SJSA1 (cell line): ENCODE results near the gene PTPRZ1. TPM values are rescaled to one million over a fixed set of nuclear protein-coding genes. Genes with fewer than 3 reads are reported as not detected.

Source experiments
- DNase-seq, 2 experiments: peaks; one replicate each; pipeline ENCODE4 v3.0.0-alpha.2; 2015 to 2020; ENCODE audit warnings: low spot score in 2 of 2, low read depth in 1 of 2
- H3K27ac ChIP-seq: fragments of 250-450 bp; sonication (Bioruptor Pico); 2 replicates; pipeline ENCODE4 v1.5.1; 2020; ENCODE audit warnings: mild to moderate bottlenecking, moderate library complexity
- H3K27me3 ChIP-seq: fragments of 250-450 bp; sonication (Bioruptor Pico); replicated peaks from 2 replicates; pipeline ENCODE4 v1.5.1; 2020; ENCODE audit warnings: mild to moderate bottlenecking, moderate library complexity
- H3K36me3 ChIP-seq: fragments of 250-450 bp; sonication (Bioruptor Pico); 2 replicates; pipeline ENCODE4 v1.5.1; 2020; ENCODE audit warnings: mild to moderate bottlenecking
- H3K4me1 ChIP-seq: fragments of 250-450 bp; sonication (Bioruptor Pico); replicated peaks from 2 replicates; pipeline ENCODE4 v1.6.1; 2021; ENCODE audit warnings: mild to moderate bottlenecking
- H3K4me3 ChIP-seq: fragments of 250-450 bp; sonication (Bioruptor Pico); 2 replicates; pipeline ENCODE4 v1.5.1; 2020; ENCODE audit warnings: mild to moderate bottlenecking
- H3K9me3 ChIP-seq: fragments of 250-450 bp; sonication (Bioruptor Pico); replicated peaks from 2 replicates; pipeline ENCODE4 v1.5.1; 2020; ENCODE audit warnings: mild to moderate bottlenecking
- total RNA-seq: library from RNA; depleted of rRNA; stranded (reverse); fragments of >200 nt; shearing (Covaris generic); gene quantifications from 2 replicates; pipeline ENCODE4 v1.2.3, GENCODE V29; 2014

PTPRZ1 gene
- total RNA-seq, 1 experiment from 2014 or later, result not detected

- no peak overlapping the region for H3K4me3 ChIP-seq
- DNase-seq, result no peak
Measured at GRCh38 chr7:121875203-121875602, 2.2 kb downstream of the PTPRZ1 start.

GRCh38 chr7:121876656-121877500, 3.9 kb downstream of the PTPRZ1 start:
- Histone ChIP-seq H3K27me3 (peaks cover 65% of the 10 kb centered on the region), H3K36me3 (no peaks in the 10 kb centered on the region), H3K4me3 (no peak overlapping the region), H3K27ac (no peak overlapping the region), H3K9me3 (no peaks in the 10 kb centered on the region), H3K4me1 (peaks cover 10% of the 10 kb centered on the region)
- DNase-seq, result no peak

More at GRCh38 chr7:121875203-121875602, 2.2 kb downstream of the PTPRZ1 start:
- Histone ChIP-seq H3K9me3 (no peaks in the 10 kb centered on the region), H3K36me3 (no peaks in the 10 kb centered on the region), H3K27me3 (peaks cover 79% of the 10 kb centered on the region), H3K27ac (no peak overlapping the region), H3K4me1 (peaks cover 10% of the 10 kb centered on the region)

DNA sequence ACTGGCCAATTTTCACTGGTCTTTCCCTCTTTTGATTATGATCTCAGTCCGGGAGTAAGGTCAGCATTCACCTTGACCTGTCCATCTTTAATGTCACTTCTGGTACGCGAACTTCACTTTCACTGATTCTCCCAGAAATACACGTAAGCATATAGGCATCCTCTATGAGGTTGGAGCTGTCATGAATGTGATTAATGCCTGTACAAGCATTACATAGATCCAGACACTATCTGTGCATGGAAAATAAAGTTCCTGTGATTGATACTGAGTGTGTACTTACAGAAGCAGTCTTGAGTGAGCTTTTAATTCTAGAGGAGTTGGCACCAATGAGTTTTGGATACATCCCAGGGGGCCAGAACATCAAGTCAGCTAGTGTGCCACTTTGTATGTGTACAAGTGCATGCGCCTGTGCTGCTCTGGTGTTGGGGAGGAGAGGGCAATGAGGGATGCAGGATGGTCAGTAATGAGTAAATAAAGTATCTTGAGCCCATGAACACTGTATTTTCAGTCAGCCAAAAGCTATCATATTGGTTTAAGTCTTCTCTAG, 6.0 kb downstream of the PTPRZ1 start:
- H3K4me1 ChIP-seq, result no peaks in the 10 kb centered on the region
- no peak for DNase-seq
- no peaks in the 10 kb centered on the region for H3K9me3 ChIP-seq
- peaks cover 48% of the 10 kb centered on the region for H3K27me3 ChIP-seq
- H3K36me3 ChIP-seq, result no peaks in the 10 kb centered on the region
- no peak overlapping the region for H3K27ac ChIP-seq
- H3K4me3 ChIP-seq, result no peak overlapping the region

DNA sequence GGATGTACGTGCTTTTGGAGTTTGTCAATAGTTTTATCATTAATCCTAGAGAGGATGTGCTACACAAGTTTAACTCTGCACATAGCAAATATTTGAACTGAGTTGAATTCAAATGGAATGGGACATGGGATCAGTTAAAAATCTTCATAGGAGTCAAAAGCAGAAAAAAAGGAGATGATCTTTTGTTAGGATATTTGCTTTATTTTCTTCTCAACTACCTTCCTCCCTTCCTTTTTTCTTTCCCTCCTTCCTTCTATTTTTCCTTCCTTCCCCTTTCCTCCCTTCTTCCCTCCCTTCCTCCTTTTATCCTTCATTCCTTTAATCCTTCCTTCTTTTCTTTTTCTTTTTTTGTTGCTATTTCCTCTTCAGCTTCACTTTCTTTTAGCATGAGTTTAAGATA, 6.6 kb downstream of the PTPRZ1 start:
- no peak overlapping the region for H3K27ac ChIP-seq
- H3K4me1 ChIP-seq, result no peaks in the 10 kb centered on the region
- H3K36me3 ChIP-seq, result no peaks in the 10 kb centered on the region
- H3K4me3 ChIP-seq, result no peak overlapping the region
- no peaks in the 10 kb centered on the region for H3K9me3 ChIP-seq
- no peak for DNase-seq
- H3K27me3 ChIP-seq, result peaks cover 47% of the 10 kb centered on the region

DNA sequence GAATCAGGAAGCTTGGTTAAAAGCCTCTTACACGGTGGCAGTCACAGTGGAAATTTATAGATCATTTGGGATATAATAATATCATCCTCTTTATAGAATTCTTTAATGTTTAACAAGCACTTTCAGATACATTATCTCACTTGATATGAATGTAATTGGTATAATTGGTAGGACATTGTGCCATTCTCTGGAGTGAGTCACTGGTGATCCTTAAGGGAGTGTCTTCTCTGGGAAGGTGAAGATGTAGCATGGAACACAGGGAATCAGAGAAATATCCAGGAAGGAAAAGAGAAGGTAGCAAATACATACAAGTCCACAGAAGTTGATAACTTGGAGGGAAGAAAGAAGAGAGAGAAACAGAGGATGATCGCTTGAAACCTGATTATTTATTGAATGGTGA, 9.8 kb downstream of the PTPRZ1 start:
- H3K27me3 ChIP-seq, result peaks cover 27% of the 10 kb centered on the region
- no peaks in the 10 kb centered on the region for H3K4me1 ChIP-seq
- no peak overlapping the region for H3K4me3 ChIP-seq
- H3K27ac ChIP-seq, result no peak overlapping the region
- no peak for DNase-seq
- no peaks in the 10 kb centered on the region for H3K36me3 ChIP-seq
- no peaks in the 10 kb centered on the region for H3K9me3 ChIP-seq

DNA sequence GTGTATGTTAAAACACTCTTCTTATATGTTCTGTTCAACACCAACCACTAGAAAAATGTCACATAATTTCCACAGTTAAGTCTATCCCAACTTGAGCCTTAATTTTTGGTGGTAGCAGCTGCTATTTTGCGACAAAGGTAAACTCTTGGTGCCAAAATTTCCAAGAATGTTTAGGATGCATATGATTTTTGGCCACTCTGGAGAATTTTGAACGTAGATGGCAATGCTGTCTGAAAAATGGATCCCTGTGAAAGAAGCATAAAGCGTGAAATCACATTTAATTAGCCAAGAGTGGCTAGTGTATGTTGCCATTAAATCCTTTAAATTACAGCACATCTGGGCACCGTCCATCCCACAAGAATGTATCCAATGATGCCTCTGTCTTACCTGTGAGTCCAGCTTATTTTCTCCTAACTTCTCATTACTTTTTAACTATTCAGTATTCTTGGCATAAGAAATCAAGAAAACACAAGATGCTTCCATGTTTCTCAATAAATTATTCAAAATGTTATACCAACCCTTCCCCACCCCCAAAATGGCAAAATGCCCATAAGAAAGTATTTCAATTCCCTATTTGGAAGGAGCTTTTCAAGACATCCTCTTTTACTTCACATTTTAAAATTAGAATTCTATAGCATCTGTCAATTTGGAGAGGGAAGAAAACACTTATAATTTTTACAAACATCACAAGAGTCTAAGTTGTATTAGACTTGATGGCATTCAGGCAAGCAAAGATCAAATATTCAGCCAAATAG, 12.4 kb downstream of the PTPRZ1 start:
- H3K36me3 ChIP-seq, result no peaks in the 10 kb centered on the region
- H3K27ac ChIP-seq, result no peak overlapping the region
- no peaks in the 10 kb centered on the region for H3K9me3 ChIP-seq
- DNase-seq, result no peak
- H3K4me1 ChIP-seq, result no peaks in the 10 kb centered on the region
- no peak overlapping the region for H3K4me3 ChIP-seq
- peaks cover 20% of the 10 kb centered on the region; the same call in 1 of the 2 replicates for H3K27me3 ChIP-seq

DNA sequence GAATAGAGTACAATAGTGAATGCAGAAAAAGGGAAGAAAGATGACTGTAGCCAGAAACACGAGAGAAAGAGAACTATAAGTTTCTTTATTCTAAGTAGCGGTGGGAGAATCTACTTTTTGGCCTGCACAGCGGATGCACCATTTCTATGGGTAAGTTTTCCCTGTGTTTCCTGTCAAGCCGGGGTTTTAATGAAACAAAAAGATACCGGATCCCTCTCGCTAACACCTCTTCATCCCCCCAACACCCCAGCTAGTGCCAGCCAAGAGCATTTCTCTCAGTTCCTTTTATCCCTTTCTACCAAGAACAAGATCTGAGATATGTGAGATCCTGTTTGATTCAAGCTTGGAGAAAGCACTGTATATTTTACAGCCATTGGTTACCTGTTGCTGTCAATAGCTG, 14.7 kb downstream of the PTPRZ1 start:
- Histone ChIP-seq H3K27ac (no peak overlapping the region), H3K27me3 (peaks cover 16% of the 10 kb centered on the region; the same call in 1 of the 2 replicates), H3K4me1 (no peaks in the 10 kb centered on the region), H3K36me3 (no peaks in the 10 kb centered on the region), H3K4me3 (no peak overlapping the region), H3K9me3 (no peaks in the 10 kb centered on the region)
- no peak for DNase-seq

DNA sequence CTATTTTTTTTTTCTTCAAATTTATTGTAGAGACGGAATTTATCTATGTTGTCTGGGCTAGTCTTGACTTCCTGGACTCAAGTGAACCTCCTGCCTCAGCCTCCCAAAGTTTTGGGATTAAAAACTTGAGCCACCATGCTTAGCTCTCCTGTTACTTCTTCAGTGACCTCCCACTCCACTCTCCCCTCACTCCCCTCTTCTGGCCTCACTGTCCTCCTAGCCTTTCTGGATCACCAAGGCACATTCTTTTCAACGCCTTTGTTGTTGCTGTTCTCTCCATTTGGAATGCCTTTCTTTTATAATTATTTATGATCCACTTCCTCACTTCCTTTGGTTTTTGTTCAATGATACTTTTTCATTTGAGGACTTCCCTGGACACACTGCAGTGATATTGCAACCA, 17.9 kb downstream of the PTPRZ1 start:
- Histone ChIP-seq H3K27me3 (peaks cover 5% of the 10 kb centered on the region; the same call in 1 of the 2 replicates), H3K4me3 (no peak overlapping the region), H3K4me1 (no peaks in the 10 kb centered on the region), H3K36me3 (no peaks in the 10 kb centered on the region), H3K9me3 (no peaks in the 10 kb centered on the region), H3K27ac (no peak overlapping the region)
- DNase-seq, result no peak

GRCh38 chr7:121891731-121892130, 18.8 kb downstream of the PTPRZ1 start:
- Histone ChIP-seq H3K9me3 (no peaks in the 10 kb centered on the region), H3K4me3 (no peak overlapping the region), H3K27me3 (peaks cover 9% of the 10 kb centered on the region), H3K27ac (no peak overlapping the region), H3K36me3 (no peaks in the 10 kb centered on the region), H3K4me1 (no peaks in the 10 kb centered on the region)
- DNase-seq, result no peak

- no peak for DNase-seq
Measured at GRCh38 chr7:121901026-121901425, 28.1 kb downstream of the PTPRZ1 start.

GRCh38 chr7:121904120-121904519, 31.2 kb downstream of the PTPRZ1 start:
- no peaks in the 10 kb centered on the region for H3K27me3 ChIP-seq
- H3K9me3 ChIP-seq, result no peaks in the 10 kb centered on the region
- no peaks in the 10 kb centered on the region for H3K4me1 ChIP-seq
- no peak for DNase-seq
- H3K36me3 ChIP-seq, result no peaks in the 10 kb centered on the region
- H3K27ac ChIP-seq, result no peak overlapping the region
- no peak overlapping the region for H3K4me3 ChIP-seq

More at GRCh38 chr7:121901026-121901425, 28.1 kb downstream of the PTPRZ1 start:
- H3K4me1 ChIP-seq, result no peaks in the 10 kb centered on the region
- H3K9me3 ChIP-seq, result no peaks in the 10 kb centered on the region
- no peak overlapping the region for H3K27ac ChIP-seq
- H3K36me3 ChIP-seq, result no peaks in the 10 kb centered on the region
- peaks cover 13% of the 10 kb centered on the region for H3K27me3 ChIP-seq
- H3K4me3 ChIP-seq, result no peak overlapping the region

DNA sequence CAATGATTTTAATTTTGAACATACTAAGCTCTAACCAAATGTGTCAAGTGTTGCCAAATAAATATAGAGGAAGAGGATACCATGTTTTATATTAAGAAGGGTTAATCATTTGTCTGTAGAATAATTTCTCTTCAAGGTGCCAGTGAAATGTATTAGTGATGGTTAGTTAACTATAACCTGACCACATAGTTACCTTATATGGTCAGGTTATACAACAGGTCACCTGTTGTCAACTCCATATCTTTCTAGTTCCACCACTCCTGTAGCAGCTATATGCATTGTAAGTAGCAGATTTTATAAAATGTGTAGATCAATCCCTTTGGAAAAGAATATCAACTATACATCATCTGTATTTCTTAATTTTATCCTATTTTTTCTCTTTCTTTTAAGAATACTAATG, 35.1 kb downstream of the PTPRZ1 start:
- Histone ChIP-seq H3K27ac (no peak overlapping the region), H3K4me1 (no peaks in the 10 kb centered on the region), H3K36me3 (no peaks in the 10 kb centered on the region), H3K4me3 (no peak overlapping the region), H3K9me3 (no peaks in the 10 kb centered on the region), H3K27me3 (no peaks in the 10 kb centered on the region)
- DNase-seq, result no peak

DNA sequence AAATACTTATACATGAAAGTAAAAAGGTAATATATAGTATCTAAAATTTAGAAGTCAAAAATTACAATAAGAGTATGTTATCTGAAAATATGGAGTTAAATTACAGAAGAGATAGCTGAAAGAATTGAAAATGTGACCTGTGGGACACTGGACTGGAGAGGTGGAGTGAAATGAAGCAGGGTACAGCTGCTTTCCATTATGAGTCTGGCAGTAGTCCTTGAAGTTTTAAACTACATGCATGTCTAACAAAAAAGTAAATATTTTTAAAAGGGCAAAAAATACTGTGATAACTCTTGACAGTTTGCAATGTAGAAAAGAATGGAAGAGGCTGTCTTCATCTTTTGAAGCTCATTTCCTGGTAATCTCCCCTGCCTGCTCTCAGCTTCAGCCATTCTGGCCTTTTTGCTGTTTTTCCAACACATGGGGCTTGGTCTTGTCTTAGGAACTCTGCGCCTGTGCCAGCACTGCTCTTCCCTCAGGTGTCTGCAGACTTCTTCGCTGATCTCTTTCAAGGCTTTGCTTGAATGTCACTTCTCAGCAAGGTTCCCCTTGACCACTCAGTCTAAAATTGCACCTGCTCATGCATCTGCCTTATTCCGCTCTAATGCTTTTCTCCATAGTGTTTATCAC, 36.9 kb downstream of the PTPRZ1 start:
- H3K9me3 ChIP-seq, result no peaks in the 10 kb centered on the region
- H3K36me3 ChIP-seq, result no peaks in the 10 kb centered on the region
- no peak for DNase-seq
- no peaks in the 10 kb centered on the region for H3K27me3 ChIP-seq
- no peaks in the 10 kb centered on the region for H3K4me1 ChIP-seq
- H3K4me3 ChIP-seq, result no peak overlapping the region
- H3K27ac ChIP-seq, result no peak overlapping the region
